NCI-H345 treated with DMSO at 0.1 percent for 48 hours (cell line): ENCODE data around the gene C1orf56.

Experiments used
- DNase-seq: peaks from one replicate; lab custom pipeline; 2025; ENCODE audit not compliant: unreplicated experiment; lab: John Stamatoyannopoulos, UW

Gene C1orf56

DNA sequence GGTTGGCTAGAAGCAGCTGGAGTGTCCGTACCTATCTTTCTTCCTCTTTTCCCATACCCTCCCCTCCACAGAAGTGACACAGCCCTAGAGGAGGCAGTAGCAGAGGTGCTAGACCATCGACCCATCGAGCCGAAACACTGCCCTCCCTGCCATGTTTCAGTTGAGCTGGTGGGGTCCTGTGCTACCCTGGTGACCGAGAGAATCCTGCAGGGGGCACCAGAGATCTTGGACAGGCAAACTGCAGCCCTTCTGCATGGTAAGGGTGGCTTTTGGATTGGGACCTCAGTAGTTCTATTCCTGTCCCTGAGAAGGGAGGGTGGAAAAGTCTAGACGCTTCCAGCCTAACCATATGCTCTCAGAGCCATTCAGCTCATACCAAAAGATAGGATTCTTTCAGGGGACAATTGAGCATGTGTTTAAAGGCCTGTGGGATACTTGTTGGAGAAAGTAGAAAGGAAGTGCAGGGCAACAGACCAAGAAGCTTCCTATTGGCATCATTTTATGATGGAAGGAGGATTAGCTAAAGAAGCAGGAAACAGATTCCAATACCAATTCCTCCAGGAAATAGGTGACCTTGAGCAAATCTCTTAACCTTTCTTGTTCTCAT, 22.9 kb upstream of the C1orf56 start:
- peak; percentile 78 for DNase-seq

GRCh38 chr1:151026460-151026859, 21.1 kb upstream of the C1orf56 start:
- no peak for DNase-seq

- DNase-seq: no peak
Observed at GRCh38 chr1:151032164-151032563, 15.4 kb upstream of the C1orf56 start.

- DNase-seq: no peak
Observed at GRCh38 chr1:151035167-151035566, 12.4 kb upstream of the C1orf56 start.

DNA sequence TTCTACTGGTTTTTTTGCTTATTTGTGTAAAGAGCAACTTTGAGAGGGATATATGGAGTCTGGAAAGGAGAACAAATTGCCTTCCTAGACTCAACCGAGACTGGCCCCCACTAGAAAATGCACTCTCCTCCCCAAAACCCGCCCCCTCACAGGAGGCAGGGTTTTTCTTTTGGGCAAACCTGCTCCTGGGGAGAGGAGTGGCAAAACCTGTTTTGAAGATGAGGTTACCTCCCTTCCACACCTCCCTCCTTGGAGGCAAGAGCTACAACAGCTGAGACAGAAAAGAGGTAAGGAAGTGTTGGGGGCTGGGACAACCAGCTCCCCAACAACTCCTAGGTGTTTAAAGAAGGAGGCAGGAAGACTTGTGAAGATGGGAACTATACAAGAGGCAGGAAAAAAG, 11.2 kb upstream of the C1orf56 start, which contains the start of gene BNIPL:
Gene BNIPL, plus strand, starts transcription at position 231 of the 400 bp plus-strand sequence. Its CDS starts 140 bp downstream, at position 371.
- no peak for DNase-seq

GRCh38 chr1:151037032-151037431, 10.5 kb upstream of the C1orf56 start:
- no peak for DNase-seq

DNA sequence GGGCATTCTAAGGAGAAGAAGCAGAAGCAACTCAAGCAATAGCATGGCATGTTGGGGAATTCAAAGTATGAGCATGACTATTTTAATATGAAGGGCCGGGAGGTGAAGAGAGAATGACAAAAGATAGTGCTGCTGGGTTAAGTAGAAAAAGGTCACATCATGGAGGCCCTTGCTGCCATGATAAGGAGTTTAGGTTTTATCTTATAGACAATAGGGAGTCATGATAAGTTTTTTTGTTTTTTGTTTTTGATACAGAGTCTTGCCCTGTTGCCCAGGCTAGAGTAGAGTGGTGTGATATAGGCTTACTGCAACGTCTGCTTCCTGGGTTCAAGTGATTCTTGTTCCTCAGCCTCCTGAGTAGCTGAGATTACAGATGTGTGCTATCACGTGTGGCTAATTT, 8.0 kb upstream of the C1orf56 start:
- no peak for DNase-seq

DNA sequence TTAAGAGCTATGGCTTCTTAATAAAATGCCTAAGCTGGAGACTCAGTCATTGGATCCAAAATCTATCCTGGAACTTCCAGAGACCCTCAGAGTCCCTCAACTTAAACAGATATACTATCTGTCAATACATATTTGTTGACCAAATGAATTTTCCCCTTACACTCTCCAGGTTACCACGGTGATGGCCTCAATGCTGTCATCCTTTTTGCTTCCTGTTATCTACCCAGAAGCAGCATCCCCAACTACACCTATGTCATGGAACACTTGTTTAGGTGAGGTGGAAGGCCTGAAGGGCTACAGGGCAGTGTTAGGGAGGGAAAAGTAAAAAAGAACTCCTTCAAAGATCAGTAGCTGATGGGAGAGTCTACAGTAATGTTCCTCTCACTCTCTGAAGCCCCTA, 4.4 kb upstream of the C1orf56 start:
- no peak for DNase-seq

DNA sequence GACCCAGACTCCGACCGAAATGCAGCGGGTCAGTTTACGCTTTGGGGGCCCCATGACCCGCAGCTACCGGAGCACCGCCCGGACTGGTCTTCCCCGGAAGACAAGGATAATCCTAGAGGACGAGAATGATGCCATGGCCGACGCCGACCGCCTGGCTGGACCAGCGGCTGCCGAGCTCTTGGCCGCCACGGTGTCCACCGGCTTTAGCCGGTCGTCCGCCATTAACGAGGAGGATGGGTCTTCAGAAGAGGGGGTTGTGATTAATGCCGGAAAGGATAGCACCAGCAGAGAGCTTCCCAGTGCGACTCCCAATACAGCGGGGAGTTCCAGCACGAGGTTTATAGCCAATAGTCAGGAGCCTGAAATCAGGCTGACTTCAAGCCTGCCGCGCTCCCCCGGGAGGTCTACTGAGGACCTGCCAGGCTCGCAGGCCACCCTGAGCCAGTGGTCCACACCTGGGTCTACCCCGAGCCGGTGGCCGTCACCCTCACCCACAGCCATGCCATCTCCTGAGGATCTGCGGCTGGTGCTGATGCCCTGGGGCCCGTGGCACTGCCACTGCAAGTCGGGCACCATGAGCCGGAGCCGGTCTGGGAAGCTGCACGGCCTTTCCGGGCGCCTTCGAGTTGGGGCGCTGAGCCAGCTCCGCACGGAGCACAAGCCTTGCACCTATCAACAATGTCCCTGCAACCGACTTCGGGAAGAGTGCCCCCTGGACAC, 534 bp downstream of the C1orf56 start:
- peak; percentile 83 for DNase-seq

GRCh38 chr1:151048645-151049032, 1.1 kb downstream of the C1orf56 start:
- no peak for DNase-seq

DNA sequence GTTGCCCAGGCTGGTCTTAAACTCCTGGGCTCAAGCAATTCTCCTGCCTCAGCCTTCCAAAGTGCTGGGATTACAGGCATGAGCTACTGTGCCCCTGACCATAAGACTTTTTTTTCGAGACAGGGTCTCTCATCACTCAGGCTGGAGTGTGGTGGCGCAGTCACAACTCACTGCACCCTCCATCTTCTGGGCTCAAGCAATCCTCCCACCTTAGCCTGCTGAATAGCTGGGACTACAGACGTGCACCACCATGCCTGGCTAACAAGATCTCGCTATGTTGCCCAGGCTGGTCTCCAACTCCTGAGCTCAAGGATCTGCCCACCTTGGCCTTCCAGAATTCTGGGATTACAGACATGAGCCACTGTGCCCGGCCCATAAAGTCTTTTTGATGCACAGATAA, 1.9 kb downstream of the C1orf56 start:
- DNase-seq: no peak

GRCh38 chr1:151050051-151050688, 2.6 kb downstream of the C1orf56 start:
- no peak for DNase-seq

DNA sequence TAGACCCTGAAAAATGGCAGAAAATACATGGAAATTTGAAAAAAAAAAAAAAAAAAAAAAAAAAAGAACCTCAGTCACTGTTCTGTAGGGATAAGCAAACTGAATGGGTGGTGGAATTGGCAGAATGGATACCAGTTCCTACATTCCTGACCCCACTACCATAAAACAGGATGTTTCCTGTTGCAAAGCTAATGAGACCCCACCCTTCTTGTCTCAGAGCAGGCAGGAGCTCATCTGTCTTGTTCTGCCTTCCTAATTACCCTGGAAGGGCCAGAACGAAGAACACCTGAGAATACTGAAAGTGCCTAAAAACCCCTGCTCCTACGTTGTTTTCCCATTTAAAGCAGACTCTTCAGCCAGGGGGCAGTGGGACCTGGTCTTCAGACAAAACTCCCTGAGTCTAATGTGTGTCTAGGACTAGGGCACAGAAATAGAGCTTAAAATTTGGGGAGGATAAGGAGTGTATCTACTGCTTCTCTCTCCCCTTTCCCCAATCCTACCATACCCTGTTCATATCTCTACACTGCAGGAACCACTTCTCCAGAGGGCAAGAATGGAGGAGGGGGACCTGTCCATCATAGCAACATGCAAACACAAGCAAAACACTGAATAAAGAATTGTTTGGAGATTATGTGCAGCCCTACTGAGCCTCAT, 3.9 kb downstream of the C1orf56 start:
- no peak for DNase-seq

- no peak for DNase-seq
Observed at GRCh38 chr1:151054971-151055547, 7.5 kb downstream of the C1orf56 start.

DNA sequence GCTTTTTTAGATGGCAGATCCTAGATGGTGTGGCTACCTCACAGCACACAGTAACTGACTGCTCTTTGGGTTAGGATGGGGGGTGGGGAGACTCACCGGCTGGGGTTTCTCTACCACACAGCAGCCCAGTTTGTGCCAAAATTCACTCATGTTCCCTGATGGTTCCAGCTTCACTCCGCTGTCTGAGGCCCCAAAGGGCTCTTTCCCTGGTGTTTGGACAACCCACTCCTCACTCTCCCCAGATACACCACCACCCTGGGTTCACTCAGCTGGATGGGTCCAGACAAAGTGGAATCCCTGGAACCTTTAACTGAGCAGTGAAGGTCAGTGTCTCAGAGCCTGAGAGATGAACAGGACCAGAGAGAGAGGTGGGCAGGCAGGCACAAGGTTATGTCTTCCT, 8.0 kb downstream of the C1orf56 start:
- no peak for DNase-seq

DNA sequence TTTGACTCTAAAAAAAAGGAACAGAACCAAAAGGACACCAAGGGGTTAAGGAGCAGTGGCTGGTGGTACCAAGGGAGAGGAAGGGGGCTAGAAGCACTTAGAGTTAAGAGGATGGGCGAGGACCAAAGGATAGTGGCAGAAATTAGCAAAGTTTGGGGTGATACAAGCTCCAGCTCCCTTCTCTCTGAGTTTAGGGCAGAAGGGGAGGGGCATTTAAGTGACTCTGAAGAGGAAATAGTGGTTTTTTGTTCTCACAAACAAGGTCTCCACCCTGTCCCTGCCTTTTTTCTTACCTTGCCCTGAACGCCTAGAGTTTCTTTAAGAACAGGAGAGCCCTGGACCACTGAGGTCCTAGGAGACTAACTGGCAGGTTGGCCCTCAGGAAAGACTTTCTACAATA, 8.6 kb downstream of the C1orf56 start:
- no peak for DNase-seq

- DNase-seq: peak; percentile 67
Observed at GRCh38 chr1:151058692-151059091, 11.1 kb downstream of the C1orf56 start.

GRCh38 chr1:151059109-151060006, 11.8 kb downstream of the C1orf56 start, which contains the start of gene CDC42SE1:
Gene CDC42SE1, minus strand, starts transcription at chr1:151059622. Its CDS starts 3,892 bp downstream, at chr1:151055730.
- DNase-seq: peak; percentile 94

GRCh38 chr1:151060007-151060656, 12.6 kb downstream of the C1orf56 start, which contains the start of gene MLLT11:
Gene MLLT11, plus strand, starts transcription at chr1:151060397. Its CDS starts 6,828 bp downstream, at chr1:151067225.
- DNase-seq: peak; percentile 95
